GM19099 (cell line): ENCODE measurements around the gene APBA2.

Experiments used
- POLR2A ChIP-seq: IDR thresholded peaks from 3 replicates; pipeline ENCODE4 v1.6.1; 2011; ENCODE audit warnings: low read depth; ENCODE audit not compliant: insufficient read length; ENCODE audit errors: extremely low read depth

The APBA2 gene

DNA sequence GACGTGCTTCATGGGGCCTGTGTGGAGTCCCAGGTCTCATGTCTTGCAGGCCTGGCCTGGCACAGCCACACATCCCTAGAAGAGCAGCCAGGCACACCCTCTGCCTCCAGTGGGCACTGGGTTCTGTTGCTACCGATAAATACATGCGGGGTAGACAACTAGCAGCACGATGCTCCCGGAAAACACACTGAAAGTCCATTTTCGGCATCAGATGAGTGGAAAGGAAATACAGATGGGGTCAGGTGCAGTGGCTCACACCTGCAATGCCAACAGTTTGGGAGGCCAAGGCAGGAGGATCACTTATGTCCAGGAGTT is 218.7 kb downstream of the APBA2 start:
- no peak for TF ChIP-seq POLR2A

DNA sequence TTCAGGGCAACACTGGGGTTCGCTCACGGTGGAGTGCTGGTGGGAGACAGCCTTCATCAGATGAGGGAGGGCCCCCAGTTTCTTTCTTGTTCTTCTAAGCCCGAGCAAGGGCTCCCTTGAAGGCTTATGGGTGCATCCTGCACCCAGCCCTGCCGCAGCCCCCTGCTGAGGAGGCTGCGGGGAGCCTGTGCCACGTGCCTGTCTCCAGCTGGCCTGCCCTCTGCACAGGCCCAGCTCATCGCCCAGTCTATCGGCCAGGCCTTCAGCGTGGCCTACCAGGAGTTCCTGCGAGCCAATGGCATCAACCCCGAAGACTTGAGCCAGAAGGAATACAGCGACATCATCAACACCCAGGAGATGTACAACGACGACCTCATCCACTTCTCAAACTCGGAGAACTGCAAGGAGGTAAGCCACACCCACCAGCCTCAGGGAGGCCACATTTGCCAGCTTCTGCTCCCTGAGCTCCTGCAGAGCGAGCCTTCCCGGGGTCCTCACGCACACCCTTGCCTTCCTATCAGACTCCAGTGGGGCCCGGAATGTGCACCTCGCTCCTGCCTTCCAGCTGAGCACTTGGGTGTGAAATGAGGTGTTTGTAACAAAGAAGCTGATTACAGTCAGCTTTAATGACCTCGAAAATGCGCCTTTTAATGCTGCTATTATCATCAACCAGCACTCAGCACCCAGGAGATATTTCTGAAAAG is 219.5 kb downstream of the APBA2 start:
- no peak for TF ChIP-seq POLR2A

DNA sequence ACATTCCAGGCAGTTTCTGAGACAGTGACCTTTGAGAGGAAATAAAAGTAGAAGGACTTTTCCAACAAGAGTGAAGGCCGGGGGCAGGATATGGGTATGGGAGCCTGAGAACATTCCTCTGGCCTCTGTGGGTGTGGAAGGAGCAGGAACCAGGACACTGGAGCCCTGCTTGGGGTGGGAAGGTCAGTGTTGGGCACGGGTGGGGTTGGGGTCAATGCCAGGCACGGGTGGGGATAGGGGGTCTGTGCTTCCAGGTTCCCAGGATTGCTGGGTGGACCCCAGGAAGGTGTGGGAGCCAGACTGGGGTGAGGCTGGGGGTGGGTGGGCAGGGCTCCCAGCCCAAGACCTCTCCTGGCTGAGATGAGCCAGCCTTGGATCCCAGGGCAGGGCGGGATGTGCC is 220.3 kb downstream of the APBA2 start:
- TF ChIP-seq POLR2A: no peak

DNA sequence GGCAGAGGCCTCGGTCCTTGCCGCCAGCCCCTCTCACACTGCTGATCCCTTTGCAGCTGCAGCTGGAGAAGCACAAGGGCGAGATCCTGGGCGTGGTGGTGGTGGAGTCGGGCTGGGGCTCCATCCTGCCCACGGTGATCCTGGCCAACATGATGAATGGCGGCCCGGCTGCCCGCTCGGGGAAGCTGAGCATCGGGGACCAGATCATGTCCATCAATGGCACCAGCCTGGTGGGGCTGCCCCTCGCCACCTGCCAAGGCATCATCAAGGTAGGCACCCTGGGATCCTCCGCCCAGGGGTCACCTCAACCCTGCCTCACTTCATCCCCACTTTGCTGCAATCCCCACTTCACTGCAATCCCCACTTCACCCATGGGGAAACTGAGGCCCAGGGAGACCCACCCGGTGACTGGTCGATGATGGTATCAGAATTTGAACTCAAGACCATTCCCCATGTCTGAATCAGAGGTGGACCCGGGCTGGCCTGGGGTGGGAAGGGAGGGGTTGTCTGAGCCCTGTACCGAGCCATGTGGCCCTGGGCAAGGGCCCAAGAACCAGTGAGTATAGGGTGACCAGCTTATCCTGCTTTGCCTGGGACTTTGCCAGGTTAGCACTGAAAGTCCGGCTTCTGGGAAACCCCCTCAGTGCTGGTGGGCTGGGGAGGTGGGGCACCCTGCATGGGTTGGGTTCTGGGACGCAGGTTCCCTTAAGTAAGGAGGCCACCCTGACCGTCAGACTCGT is 220.9 kb downstream of the APBA2 start:
- TF ChIP-seq POLR2A: no peak

DNA sequence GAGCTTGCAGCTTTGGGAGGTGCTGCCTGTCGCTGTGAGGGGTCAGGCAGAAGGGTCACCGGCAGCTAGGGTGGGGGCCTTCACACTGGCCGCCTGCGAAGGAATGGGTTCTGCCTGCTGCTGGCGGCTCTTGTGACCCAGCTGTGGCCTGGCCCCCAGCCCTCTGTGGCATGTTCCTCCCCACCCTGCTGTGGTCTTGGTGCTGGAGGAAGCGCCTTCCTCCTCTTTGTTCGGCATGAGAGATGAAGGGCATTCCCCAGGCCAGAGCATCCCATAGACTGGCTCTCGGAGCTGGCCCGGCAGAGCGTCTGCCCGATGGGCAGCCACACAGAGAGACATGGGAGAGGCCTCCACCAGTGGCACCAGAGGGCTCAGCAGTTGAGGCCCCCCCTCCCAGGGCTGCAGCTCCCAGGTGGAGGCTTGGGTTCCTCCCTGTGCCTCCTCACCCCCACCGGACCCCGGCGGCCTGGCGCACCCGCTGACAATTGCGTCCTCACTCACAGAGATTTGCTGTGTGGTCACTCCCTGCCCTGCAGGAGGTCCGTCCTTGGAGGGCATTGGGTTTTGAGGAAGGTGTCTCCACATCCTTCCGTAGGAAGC is 221.6 kb downstream of the APBA2 start:
- no peak for TF ChIP-seq POLR2A

DNA sequence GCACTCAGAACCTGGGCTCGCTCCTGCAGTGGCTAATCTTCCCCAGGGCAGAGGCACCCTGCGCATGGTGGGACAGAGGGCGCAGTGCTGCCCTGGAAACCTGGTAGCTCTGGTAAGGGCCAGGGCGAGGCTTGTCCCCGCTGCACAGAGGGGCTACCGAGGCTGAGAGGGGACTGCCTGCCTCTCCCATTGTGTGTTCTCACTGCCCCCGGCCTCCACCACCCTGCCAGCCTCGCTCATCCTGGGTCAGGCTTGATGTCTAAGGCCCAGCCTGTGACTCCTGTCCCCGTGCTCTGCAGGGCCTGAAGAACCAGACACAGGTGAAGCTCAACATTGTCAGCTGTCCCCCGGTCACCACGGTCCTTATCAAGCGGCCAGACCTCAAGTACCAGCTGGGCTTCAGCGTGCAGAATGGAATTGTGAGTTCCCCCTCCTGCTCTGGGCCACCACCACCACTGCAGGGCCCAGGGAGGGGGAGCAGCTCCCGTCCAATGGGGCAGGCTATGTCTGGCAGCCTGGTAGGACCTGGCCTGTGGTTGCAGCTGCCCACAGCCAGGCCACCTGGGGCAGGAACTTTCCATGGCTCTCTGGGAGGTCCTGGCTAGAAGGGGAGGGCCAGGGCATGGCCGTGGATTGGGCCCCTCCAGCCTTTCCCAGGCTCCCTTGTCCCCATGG is 222.3 kb downstream of the APBA2 start:
- no peak for TF ChIP-seq POLR2A

DNA sequence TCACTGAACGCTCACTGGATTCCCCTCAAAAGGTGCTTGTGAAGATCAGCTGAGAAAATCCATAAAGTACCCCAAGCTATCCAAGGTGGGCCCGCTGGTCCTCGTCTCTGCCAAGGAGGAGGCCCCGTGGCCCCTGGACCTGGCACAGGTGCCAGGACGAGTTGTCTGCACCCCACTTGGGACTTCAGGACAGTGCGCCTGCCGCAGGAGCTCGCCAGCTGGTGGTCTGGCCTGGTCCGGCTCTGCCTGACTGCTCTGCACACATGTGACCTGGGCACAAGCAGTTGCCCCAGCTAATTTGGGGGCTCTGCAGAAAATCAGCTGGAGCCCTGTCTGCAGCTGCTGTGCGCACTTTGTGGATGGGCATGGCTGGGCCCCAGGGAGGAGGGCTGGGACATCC is 224.0 kb downstream of the APBA2 start:
- TF ChIP-seq POLR2A: no peak

DNA sequence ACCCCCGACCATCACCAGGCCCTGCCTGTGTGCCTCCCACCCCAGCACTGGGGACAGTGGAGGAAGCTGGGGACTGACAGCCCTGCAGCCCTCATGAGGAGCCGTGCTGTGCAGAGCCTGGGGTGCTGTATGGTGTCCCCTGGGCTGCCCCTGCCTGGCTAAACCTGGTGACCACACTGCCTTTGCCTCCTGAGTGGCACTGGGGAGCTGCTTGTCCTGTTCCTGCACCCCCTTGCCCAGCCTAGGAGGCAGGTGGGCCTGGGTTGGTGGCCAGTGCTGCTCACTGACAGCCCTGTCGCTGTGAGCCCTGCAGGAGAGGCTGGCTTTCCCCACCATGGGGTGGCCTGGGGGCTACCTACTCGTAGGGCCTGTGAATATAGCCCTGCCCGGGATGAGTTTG is 224.4 kb downstream of the APBA2 start:
- no peak for TF ChIP-seq POLR2A

DNA sequence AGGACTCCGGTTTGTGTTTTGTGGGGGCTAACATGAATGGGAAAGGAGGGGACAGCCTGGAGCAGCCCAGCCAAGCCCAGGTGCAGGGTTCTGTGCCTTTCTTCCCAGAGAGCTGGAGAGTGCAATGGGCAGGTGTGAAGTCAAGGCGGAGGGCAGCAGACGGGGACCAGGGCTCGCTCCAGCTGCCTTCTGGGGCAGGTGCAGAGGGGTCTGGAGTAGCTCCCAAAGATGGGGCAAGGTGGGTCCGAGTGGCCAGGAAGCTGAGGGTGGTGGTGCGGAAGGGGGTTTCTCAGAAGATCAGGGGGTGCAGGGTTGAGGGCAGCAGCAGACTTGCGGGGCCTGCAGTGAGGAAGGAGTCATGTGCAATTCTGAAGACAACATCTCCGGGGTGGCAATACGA is 225.0 kb downstream of the APBA2 start:
- no peak for TF ChIP-seq POLR2A

DNA sequence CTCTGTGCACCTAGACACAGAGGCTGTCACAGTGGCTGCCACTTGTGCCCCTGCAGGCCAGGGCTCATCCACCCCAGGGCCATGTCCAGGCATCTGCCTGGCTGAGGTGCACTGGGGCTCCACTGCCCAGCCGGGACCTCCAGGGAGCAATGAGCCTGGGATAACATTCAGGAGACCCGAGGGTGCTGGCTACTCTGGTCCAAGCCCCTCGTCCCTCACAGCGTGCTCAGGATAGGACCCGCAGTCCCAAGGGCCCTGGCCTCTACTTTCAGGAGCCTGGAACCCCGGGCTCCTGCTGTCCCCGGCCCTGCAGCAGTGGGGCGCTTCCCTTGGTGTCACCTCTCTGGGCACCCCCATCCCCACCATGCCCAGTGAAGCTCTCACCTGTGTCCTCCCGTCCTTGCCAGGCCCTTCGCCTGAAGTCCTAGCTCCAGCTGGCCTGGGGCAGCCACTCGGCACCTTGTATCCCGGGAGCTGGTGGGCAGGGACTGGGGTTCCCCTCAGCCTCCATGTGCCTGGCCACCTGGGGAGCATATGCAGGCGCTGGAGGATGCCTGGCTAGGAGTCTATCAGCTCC is 226.0 kb downstream of the APBA2 start:
- TF ChIP-seq POLR2A: no peak

DNA sequence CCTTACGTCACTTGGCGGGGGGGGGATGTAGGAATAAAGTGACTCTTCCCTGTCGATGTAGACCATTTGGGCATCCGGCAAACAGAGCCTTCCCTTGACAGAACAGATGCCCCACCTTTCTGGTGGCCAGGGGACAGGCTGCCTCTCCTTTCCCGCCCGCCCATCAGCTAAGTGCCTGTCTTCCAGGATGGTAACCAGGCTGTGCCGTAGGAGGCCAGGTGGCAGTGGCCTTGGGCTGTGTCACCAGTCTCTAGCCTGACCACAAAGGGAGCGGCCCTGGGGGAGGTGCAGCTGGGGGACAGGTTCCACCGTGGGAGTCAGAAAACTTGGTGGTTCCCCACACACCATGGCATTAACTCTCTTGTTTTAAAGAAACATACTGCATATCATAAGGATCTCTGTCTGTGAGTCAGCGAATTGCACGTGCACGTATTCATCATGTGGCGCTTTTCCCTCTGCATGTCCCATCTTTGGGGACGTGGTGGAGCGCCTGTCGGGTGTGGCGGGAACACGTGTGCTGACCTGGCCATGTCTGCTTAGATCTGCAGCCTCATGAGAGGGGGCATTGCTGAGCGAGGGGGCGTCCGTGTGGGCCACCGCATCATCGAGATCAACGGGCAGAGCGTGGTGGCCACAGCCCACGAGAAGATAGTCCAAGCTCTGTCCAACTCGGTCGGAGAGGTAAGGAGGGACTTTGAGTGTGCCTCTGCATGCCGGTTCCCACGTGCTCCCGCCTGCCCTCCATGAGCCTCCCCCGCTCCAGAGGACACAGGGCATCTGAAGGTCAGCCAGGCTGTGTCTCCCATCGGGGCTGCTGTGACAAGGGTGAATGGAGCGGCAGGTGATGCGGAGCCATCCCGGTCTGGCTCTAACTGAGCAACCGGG is 227.8 kb downstream of the APBA2 start:
- no peak for TF ChIP-seq POLR2A

DNA sequence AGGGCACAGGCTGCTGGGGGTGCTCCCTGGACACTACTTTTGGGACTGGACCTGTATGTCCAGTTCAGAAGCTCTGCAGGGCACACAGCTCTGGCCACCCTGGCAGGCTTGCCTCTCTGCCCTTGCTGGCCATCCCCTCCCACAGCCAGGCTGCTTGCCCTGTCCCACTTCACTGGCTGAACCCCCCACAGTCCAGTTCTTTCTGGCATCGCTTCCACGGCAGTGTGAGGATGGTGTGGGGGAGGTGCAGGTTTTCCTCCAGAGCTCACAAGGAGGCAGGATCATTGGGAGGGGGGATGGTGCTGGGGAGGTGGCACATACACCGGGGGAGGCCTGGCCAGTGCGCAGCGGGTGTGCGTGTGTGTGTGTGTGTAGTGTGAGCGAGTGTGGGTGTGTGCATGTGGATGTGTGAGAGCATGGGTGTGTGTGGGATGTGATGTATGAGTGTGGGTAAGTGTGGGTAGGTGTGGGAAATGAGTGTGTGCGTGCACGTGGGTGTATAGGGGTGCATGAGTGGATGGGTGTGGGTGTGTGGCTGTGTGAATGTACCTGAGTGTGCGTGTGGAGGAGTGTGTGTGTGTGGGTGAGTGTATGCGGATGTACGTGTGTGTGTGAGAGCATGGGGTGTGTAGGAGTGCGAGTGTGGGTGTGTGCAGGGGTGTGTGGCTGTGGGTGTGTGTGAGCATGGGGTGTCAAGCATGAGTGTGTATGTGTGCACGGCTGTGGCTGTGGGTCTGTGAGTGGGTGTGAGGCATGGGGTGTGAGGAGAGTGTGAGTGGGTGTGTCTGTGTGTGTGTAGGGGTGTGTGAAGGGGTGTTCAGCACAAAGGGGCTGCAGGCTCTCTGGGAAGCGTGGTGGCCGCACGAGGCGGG is 228.7 kb downstream of the APBA2 start:
- no peak for TF ChIP-seq POLR2A

DNA sequence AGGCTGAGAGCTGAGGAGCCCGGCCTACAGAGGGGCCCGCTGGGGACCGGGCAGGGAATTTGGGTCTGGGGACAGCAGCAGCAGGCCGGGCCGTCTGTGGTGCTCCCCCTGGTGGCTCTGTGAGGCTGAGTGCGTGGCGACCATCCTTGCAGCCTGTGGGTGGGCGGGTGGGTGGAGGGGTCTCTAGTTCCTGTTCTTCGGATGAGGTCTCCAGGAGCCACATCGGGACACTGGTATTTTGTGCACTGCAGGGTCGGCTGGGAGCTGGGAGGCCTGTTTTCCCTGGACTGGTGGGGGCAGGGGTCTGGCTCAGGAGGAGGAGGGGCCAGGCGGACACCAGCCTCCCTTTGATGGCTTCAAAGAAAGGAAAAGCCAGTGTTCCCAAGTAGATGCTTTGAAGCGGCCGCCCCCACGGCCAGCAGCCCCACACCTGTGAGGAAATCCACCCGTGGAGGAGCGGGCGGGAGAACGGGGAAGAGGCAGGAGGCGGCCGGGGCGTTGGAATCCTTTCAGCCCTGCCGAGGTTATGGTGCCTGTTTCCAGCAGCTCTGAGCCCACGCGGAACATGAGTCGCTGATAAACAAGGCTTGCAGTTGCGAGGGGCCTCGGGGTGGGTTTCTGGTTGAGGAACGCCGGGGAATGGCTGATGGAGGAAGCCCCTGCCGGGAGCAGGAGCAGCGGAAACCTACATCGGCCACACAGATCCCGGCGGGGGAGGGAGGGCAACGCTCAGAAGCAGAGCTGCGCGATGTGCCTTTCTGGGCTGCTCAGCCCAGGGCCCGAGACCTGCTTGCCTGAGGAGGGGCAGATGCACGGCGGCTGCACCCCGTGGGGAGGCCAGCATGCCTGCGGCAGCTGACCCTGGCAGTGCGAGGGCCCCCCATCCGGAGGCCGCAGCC is 229.6 kb downstream of the APBA2 start:
- no peak for TF ChIP-seq POLR2A
